ENCODE measurements around the gene KIF16B.

The KIF16B gene

DNA sequence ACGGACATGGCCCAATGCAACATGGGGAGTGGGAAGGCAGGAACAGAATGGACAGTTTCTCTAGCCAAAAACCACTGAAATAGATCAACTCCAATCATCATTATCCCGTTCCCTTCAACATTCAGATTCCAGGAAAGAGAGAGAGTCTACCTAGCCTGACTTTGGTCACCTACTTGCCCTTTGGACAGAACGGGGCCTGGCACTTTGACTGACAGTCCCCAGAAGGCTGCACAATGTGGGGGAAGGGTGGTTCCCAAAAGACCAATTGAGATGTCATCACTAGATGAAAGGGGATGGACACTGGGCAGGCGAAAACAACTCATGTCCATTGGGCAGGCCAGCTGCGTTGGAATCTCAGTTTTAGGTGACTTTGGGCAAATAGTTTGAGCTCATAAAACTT is 15.0 kb upstream of the KIF16B start:
- TF ChIP-seq ZNF70 (CRISPR knock-in tag; IDR thresholded peaks at IDR 0.05), result no peak
- no peak for TF ChIP-seq ARNTL (CRISPR knock-in tag; IDR thresholded peaks at IDR 0.05; ENCODE audit: borderline replicate concordance, low read depth)
- no peak for TF ChIP-seq ISL1 (CRISPR knock-in tag; IDR thresholded peaks at IDR 0.05)
- no peak for TF ChIP-seq GLIS3 (CRISPR knock-in tag; IDR thresholded peaks at IDR 0.05)
- no peak for TF ChIP-seq TCF4 (CRISPR knock-in tag; IDR thresholded peaks at IDR 0.05; ENCODE audit: borderline replicate concordance)
- no peak for TF ChIP-seq CSDC2 (CRISPR knock-in tag; IDR thresholded peaks at IDR 0.05)
- TF ChIP-seq ZC3H10 (CRISPR knock-in tag; IDR thresholded peaks at IDR 0.05), result no peak
- no peak for TF ChIP-seq SNAI2 (CRISPR knock-in tag; IDR thresholded peaks at IDR 0.05)
- TF ChIP-seq TOX (CRISPR knock-in tag; IDR thresholded peaks at IDR 0.05; ENCODE audit: borderline replicate concordance), result no peak
- TF ChIP-seq PPARA (CRISPR knock-in tag; IDR thresholded peaks at IDR 0.05; ENCODE audit: borderline replicate concordance), result no peak
- TF ChIP-seq ZNF565 (CRISPR knock-in tag; conservative IDR thresholded peaks at IDR 0.05; ENCODE audit: low read depth), result no peak
- no peak for TF ChIP-seq ZNF8 (CRISPR knock-in tag; IDR thresholded peaks at IDR 0.05)
- TF ChIP-seq ESRRG (CRISPR knock-in tag; IDR thresholded peaks at IDR 0.05), result no peak
- TF ChIP-seq BACH2 (CRISPR knock-in tag; IDR thresholded peaks at IDR 0.05; ENCODE audit: borderline replicate concordance), result no peak
- no peak for TF ChIP-seq RARB (CRISPR knock-in tag; IDR thresholded peaks at IDR 0.05)
- ATAC-seq, result no peak

DNA sequence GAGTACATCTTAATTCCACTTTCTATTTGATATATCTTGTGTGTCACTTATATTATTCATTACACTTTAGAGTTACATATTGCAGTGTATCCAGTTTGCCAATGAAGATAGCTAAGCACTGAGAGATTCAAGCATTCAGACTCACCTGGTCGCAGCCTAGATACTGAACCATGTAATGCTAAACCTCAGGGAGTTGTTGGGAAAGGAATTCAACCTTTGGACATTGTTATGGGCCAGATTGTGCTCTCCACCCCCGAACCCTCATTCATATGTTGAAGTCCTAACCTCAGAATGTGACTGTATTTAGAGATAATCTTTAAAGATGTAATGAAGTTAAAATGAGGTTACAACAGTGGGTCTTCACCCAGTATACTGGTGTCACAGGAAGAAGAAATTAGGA is 13.8 kb upstream of the KIF16B start:
- no peak for ATAC-seq
- TF ChIP-seq GLIS3 (CRISPR knock-in tag; IDR thresholded peaks at IDR 0.05) (no peak), ZFP3 (CRISPR knock-in tag; IDR thresholded peaks at IDR 0.05) (no peak), ZNF70 (CRISPR knock-in tag; IDR thresholded peaks at IDR 0.05) (no peak), RARB (CRISPR knock-in tag; IDR thresholded peaks at IDR 0.05) (no peak), ZFP30 (CRISPR knock-in tag; IDR thresholded peaks at IDR 0.05) (no peak), TOX (CRISPR knock-in tag; IDR thresholded peaks at IDR 0.05; ENCODE audit: borderline replicate concordance) (no peak), ESRRG (CRISPR knock-in tag; IDR thresholded peaks at IDR 0.05) (no peak), ZNF8 (CRISPR knock-in tag; IDR thresholded peaks at IDR 0.05) (no peak), PPARA (CRISPR knock-in tag; IDR thresholded peaks at IDR 0.05; ENCODE audit: borderline replicate concordance) (no peak)
- TF ChIP-seq, protein P1, sequence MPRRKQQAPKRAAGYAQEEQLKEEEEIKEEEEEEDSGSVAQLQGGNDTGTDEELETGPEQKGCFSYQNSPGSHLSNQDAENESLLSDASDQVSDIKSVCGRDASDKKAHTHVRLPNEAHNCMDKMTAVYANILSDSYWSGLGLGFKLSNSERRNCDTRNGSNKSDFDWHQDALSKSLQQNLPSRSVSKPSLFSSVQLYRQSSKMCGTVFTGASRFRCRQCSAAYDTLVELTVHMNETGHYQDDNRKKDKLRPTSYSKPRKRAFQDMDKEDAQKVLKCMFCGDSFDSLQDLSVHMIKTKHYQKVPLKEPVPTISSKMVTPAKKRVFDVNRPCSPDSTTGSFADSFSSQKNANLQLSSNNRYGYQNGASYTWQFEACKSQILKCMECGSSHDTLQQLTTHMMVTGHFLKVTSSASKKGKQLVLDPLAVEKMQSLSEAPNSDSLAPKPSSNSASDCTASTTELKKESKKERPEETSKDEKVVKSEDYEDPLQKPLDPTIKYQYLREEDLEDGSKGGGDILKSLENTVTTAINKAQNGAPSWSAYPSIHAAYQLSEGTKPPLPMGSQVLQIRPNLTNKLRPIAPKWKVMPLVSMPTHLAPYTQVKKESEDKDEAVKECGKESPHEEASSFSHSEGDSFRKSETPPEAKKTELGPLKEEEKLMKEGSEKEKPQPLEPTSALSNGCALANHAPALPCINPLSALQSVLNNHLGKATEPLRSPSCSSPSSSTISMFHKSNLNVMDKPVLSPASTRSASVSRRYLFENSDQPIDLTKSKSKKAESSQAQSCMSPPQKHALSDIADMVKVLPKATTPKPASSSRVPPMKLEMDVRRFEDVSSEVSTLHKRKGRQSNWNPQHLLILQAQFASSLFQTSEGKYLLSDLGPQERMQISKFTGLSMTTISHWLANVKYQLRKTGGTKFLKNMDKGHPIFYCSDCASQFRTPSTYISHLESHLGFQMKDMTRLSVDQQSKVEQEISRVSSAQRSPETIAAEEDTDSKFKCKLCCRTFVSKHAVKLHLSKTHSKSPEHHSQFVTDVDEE (CRISPR knock-in tag; IDR thresholded peaks at IDR 0.05), result no peak
- TF ChIP-seq, protein P2, sequence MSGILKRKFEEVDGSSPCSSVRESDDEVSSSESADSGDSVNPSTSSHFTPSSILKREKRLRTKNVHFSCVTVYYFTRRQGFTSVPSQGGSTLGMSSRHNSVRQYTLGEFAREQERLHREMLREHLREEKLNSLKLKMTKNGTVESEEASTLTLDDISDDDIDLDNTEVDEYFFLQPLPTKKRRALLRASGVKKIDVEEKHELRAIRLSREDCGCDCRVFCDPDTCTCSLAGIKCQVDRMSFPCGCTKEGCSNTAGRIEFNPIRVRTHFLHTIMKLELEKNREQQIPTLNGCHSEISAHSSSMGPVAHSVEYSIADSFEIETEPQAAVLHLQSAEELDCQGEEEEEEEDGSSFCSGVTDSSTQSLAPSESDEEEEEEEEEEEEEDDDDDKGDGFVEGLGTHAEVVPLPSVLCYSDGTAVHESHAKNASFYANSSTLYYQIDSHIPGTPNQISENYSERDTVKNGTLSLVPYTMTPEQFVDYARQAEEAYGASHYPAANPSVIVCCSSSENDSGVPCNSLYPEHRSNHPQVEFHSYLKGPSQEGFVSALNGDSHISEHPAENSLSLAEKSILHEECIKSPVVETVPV (CRISPR knock-in tag; IDR thresholded peaks at IDR 0.05), result no peak
- TF ChIP-seq, protein P3, sequence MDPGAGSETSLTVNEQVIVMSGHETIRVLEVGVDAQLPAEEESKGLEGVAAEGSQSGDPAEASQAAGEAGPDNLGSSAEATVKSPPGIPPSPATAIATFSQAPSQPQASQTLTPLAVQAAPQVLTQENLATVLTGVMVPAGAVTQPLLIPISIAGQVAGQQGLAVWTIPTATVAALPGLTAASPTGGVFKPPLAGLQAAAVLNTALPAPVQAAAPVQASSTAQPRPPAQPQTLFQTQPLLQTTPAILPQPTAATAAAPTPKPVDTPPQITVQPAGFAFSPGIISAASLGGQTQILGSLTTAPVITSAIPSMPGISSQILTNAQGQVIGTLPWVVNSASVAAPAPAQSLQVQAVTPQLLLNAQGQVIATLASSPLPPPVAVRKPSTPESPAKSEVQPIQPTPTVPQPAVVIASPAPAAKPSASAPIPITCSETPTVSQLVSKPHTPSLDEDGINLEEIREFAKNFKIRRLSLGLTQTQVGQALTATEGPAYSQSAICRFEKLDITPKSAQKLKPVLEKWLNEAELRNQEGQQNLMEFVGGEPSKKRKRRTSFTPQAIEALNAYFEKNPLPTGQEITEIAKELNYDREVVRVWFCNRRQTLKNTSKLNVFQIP (CRISPR knock-in tag; IDR thresholded peaks at IDR 0.05; ENCODE audit: borderline replicate concordance, low read depth), result no peak

DNA sequence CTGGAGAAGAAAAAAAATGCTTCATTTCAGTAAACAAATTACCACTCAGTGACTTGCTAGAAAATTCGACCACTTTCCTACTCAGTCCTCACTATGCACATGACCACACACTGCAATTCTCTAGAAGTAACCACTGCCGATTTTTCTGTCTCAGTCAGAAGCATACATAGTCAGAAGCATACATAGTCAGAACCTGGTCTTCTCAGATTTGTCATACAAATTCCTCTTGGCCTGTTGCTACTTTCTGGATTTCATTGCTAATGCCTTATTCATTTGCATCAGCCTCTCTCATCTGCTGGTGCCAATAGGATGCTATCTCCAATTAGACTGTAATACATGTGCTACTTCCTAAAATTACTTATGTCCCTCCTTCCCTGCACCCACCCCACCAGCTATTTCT is 10.2 kb upstream of the KIF16B start:
- ATAC-seq, result no peak
- TF ChIP-seq OSR1 (CRISPR knock-in tag; IDR thresholded peaks at IDR 0.05) (no peak), ZFP3 (CRISPR knock-in tag; IDR thresholded peaks at IDR 0.05) (no peak), ZC3H10 (CRISPR knock-in tag; IDR thresholded peaks at IDR 0.05) (no peak)
- TF ChIP-seq, protein P4, sequence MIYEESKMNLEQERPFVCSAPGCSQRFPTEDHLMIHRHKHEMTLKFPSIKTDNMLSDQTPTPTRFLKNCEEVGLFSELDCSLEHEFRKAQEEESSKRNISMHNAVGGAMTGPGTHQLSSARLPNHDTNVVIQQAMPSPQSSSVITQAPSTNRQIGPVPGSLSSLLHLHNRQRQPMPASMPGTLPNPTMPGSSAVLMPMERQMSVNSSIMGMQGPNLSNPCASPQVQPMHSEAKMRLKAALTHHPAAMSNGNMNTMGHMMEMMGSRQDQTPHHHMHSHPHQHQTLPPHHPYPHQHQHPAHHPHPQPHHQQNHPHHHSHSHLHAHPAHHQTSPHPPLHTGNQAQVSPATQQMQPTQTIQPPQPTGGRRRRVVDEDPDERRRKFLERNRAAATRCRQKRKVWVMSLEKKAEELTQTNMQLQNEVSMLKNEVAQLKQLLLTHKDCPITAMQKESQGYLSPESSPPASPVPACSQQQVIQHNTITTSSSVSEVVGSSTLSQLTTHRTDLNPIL (CRISPR knock-in tag; IDR thresholded peaks at IDR 0.05; ENCODE audit: low read depth), result no peak

DNA sequence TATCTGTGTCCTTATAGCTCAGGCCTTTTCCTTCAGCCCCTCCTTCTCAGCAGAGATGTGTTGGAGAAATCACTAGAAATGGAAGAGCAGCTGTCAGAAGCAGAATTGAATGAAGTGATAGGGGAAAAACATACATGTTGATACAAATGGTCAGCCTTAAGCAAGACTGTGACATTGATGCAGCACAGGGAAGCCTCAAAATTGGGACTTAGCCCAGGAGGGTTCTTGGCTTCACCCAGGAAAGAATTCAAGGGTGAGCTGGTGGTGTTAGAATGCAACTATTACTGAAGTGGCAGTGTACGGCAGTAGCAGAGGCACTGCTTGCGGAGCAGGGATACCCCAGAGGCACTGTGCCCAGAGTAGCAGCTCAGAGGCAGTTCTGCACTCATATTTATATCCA is 8.0 kb upstream of the KIF16B start:
- ATAC-seq, result no peak
- TF ChIP-seq PPARA (CRISPR knock-in tag; IDR thresholded peaks at IDR 0.05; ENCODE audit: borderline replicate concordance), result no peak
- no peak for TF ChIP-seq ARNTL (CRISPR knock-in tag; IDR thresholded peaks at IDR 0.05; ENCODE audit: borderline replicate concordance, low read depth)
- TF ChIP-seq, protein P2 (CRISPR knock-in tag; IDR thresholded peaks at IDR 0.05), result no peak
- TF ChIP-seq, protein P3 (CRISPR knock-in tag; IDR thresholded peaks at IDR 0.05; ENCODE audit: borderline replicate concordance, low read depth), result no peak
- TF ChIP-seq GLIS3 (CRISPR knock-in tag; IDR thresholded peaks at IDR 0.05), result no peak
- TF ChIP-seq CSDC2 (CRISPR knock-in tag; IDR thresholded peaks at IDR 0.05), result no peak
- TF ChIP-seq TCF4 (CRISPR knock-in tag; IDR thresholded peaks at IDR 0.05; ENCODE audit: borderline replicate concordance), result no peak
- no peak for TF ChIP-seq RARB (CRISPR knock-in tag; IDR thresholded peaks at IDR 0.05)
- no peak for TF ChIP-seq ZFP30 (CRISPR knock-in tag; IDR thresholded peaks at IDR 0.05)
- TF ChIP-seq, protein P4 (CRISPR knock-in tag; IDR thresholded peaks at IDR 0.05; ENCODE audit: low read depth), result no peak

Data from SK-N-SH treated with all-trans-retinoic acid at 6 μM for 48 hours (cell line).